Measurements from ENCODE around the gene NCOA3. TPM values are rescaled to one million over a fixed set of nuclear protein-coding genes. Genes with fewer than 3 reads are reported as not detected.

NCOA3 gene
- total RNA-seq, 2 experiments from 2014 or later: 59.9 to 65.4 TPM

GRCh38 chr20:47501116-47501481 is 588 bp upstream of the NCOA3 start:
- peaks cover 20% of the 10 kb centered on the region for H3K4me1 ChIP-seq (ENCODE audit: insufficient read depth, low read length)
- Mint-ChIP-seq H3K36me3 (ENCODE audit: low read depth) (peaks cover 17% of the 10 kb centered on the region), H3K27ac (peak overlapping the region; percentile 94), H3K27me3 (no peaks in the 10 kb centered on the region), H3K4me3 (peak overlapping the region; percentile 100), H3K9me3 (no peaks in the 10 kb centered on the region), H3K4me1 (ENCODE audit: low read depth) (peaks cover 45% of the 10 kb centered on the region)
- CTCF ChIA-PET: interaction anchor here (1.6 to 2.0 kb wide), 2 partner anchors 13 to 120 kb away, joined by 5 to 13 read pairs; no protein-coding TSS in a partner anchor
- intact Hi-C loops (cut with DNase I, micrococcal nuclease): loop anchor here (5.0 to 10.0 kb wide), 5 partner anchors 54 to 144 kb away; partner anchors contain the start of gene ZMYND8 (in 1 of the 2)
- peak overlapping the region; percentile 99 for H3K4me3 ChIP-seq (ENCODE audit: low read length)
- no peaks in the 10 kb centered on the region for H3K27me3 ChIP-seq (ENCODE audit: control insufficient read depth in 1 of 2, insufficient read depth in 2 of 2, low read length in 2 of 2)
- H3K27ac ChIP-seq (ENCODE audit: low read depth in 1 of 2, low read length in 2 of 2): peak overlapping the region; percentile 18 to 85
- no peak for TF ChIP-seq CTCF (IDR thresholded peaks at IDR 0.05)
- DNase-seq: no peak
- no peaks in the 10 kb centered on the region for H3K9me3 ChIP-seq (ENCODE audit: control insufficient read depth in 1 of 2, insufficient read depth in 1 of 2, low read length in 2 of 2)
- no peak for ATAC-seq (ENCODE audit: poor library complexity)
- POLR2A ChIA-PET: interaction anchor here (0.6 to 4.2 kb wide), 11 partner anchors 8 to 144 kb away, joined by 3 to 48 read pairs (median 6); partner anchors contain the start of gene ZMYND8
- H3K36me3 ChIP-seq (ENCODE audit: insufficient read depth, low read length): no peaks in the 10 kb centered on the region

- intact Hi-C loops (cut with DNase I, micrococcal nuclease): loop anchor here (1.0 to 10.0 kb wide), 6 partner anchors 15 to 145 kb away; partner anchors contain the start of gene ZMYND8 (in 1 of the 2)
- peaks cover 60% of the 10 kb centered on the region for H3K4me1 Mint-ChIP-seq (ENCODE audit: low read depth)
- CTCF ChIA-PET: interaction anchor here (0.7 to 2.0 kb wide), 9 partner anchors 9 to 1328 kb away, joined by 3 to 13 read pairs (median 4); no protein-coding TSS in a partner anchor
Observed at GRCh38 chr20:47502271-47503239, 868 bp downstream of the NCOA3 start.

More at GRCh38 chr20:47502271-47503239, 868 bp downstream of the NCOA3 start:
- no peak for TF ChIP-seq CTCF (IDR thresholded peaks at IDR 0.05)
- H3K4me3 Mint-ChIP-seq: peak overlapping the region; percentile 100
- peaks cover 17% of the 10 kb centered on the region for H3K36me3 Mint-ChIP-seq (ENCODE audit: low read depth)
- H3K27ac Mint-ChIP-seq: peak overlapping the region; percentile 94
- Histone ChIP-seq H3K4me1 (ENCODE audit: insufficient read depth, low read length) (peaks cover 33% of the 10 kb centered on the region), H3K27ac (ENCODE audit: low read depth in 1 of 2, low read length in 2 of 2) (peak overlapping the region; percentile 78 to 85), H3K4me3 (ENCODE audit: low read length) (peak overlapping the region; percentile 99), H3K36me3 (ENCODE audit: insufficient read depth, low read length) (no peaks in the 10 kb centered on the region), H3K9me3 (ENCODE audit: control insufficient read depth in 1 of 2, insufficient read depth in 1 of 2, low read length in 2 of 2) (no peaks in the 10 kb centered on the region), H3K27me3 (ENCODE audit: control insufficient read depth in 1 of 2, insufficient read depth in 2 of 2, low read length in 2 of 2) (no peaks in the 10 kb centered on the region)
- H3K27me3 Mint-ChIP-seq: no peaks in the 10 kb centered on the region
- ATAC-seq (ENCODE audit: poor library complexity) (peak; percentile 57), DNase-seq (peak in 8 of 14 experiments; percentile 6 to 75 (median 29))
- H3K9me3 Mint-ChIP-seq: no peaks in the 10 kb centered on the region
- POLR2A ChIA-PET: interaction anchor here (0.7 to 4.2 kb wide), 17 partner anchors 10 to 145 kb away, joined by 3 to 48 read pairs (median 6); partner anchors contain the start of gene ZMYND8

Data from CD4-positive, alpha-beta T cell (primary cell).